HG03469 (cell line): ENCODE measurements around the gene PTMA.
"Not testable (repeated sequence)": the region's sequence is repeated elsewhere in the genome, so short reads cannot be mapped to it uniquely, and the experiment has no call there.

ENCODE experiments used
- ATAC-seq: cut with Tn5 transposase; IDR thresholded peaks from one replicate; pipeline ENCODE4 v1.9.1; 2021; ENCODE audit warnings: mild to moderate bottlenecking, moderate library complexity, moderate number of reproducible peaks; ENCODE audit not compliant: unreplicated experiment

The PTMA gene

DNA sequence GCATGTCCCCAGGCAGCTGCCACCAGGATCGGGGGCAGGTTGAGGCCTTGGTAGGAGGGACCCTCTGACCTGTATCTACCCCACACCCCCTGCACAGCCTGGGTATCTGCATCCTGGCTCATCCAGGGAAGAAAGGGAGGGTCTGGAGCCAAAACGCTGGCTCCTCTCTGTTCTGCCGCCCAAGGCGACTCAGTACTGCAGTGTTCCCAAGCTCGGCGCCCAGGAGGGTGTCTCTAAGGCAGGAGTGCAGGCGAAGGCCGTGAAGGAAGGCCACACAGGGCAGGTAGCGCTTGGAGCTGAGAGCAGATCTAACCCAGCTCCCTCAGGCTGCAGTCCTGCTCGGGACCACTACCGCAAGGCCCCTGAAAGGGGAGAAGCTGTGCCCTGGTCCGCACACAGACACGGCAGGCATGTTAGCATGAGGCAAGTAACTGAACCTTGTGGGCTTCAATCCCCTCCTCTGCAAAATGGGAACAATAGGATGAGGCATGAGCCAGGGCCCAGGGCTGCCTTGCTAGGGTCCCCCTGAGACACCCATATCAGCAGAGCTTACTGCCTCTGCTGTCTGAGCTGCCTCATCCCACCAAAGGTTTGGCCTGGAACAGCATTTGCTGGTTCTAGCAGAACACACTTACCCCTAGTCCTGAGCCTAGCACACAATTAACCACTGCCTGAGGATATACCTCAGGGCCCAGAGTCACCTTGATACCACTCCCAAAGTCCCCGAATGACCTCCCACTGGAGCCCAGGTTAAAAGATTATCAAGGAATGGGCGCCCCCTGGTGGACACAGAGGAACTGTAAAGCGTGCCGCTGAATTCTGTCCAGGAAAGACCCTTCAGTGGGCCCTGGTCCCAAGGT, 6.5 kb downstream of the PTMA start:
- ATAC-seq = no peak

DNA sequence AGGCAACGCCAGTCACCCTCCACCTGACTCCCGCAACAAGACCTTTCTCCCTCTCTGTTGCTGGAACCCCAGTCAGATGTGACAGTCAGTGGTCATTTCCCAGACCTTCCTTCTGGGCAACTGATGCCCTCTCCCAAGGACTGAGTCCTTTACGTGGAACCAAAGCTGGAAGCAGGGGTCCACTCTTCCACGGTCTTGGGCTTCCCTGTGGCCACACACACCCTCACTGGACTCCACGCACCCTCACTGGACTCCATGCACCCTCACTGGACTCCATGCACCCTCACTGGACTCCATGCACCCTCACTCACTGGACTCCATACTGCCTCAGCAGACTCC, 7.1 kb downstream of the PTMA start:
- ATAC-seq = no peak

DNA sequence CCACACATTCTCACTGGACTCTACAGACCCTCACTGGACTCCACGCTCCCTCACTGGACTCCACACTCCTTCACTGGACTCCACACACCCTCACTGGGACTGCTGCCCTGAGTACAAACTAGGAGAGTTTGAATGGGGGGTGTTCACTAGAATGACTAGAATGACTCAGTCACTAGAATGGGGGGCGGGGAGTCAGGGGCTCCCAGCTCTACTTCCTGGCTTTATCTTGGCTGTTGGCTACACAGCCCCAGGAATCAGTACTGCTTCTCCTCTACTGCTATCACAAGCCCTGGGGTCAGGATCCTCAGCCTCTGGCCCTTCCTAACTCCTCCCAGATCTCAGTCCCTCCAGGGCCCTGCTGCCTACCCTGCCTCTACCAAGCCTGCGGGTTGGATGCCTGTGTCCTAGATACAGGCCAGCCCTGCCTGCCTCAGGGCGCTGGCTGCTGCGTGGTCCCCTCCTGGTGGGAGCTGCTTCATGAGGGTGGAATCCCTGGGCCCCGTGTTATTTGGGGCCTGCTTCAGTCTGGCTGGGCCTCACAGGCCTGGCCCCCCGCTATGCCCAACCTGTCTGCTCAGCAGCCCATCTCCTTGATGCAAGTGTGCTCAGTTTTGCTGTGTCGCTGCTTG, 7.8 kb downstream of the PTMA start:
- no peak for ATAC-seq

DNA sequence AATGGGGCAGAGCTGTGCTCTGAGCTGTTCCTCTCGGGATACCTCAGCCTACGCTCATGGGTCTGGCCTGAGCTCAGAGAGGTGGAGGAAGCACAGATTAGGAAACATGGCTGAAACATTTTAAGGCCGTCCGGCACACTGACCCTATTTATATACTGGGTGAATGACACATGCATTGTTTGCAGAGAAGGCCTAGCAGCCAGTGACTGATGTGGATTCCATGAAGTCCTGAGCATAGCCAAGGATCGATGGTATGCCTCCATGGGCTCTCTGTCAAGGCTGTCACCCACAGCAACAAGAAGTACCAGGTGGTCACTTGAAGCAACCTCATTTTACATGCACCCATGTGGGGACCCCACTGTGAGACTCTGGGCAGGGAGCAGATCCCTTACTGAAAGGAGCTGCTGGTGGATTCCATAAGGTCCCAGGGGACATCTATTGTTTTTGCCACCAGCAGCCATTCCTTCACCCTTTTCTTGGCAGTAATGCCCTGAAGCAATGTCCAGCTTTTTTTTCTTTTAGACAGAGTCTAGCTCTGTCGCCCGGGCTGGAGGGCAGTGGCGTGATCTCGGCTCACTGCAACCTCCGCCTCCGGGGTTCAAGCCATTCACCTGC, 8.4 kb downstream of the PTMA start:
- ATAC-seq = no peak

DNA sequence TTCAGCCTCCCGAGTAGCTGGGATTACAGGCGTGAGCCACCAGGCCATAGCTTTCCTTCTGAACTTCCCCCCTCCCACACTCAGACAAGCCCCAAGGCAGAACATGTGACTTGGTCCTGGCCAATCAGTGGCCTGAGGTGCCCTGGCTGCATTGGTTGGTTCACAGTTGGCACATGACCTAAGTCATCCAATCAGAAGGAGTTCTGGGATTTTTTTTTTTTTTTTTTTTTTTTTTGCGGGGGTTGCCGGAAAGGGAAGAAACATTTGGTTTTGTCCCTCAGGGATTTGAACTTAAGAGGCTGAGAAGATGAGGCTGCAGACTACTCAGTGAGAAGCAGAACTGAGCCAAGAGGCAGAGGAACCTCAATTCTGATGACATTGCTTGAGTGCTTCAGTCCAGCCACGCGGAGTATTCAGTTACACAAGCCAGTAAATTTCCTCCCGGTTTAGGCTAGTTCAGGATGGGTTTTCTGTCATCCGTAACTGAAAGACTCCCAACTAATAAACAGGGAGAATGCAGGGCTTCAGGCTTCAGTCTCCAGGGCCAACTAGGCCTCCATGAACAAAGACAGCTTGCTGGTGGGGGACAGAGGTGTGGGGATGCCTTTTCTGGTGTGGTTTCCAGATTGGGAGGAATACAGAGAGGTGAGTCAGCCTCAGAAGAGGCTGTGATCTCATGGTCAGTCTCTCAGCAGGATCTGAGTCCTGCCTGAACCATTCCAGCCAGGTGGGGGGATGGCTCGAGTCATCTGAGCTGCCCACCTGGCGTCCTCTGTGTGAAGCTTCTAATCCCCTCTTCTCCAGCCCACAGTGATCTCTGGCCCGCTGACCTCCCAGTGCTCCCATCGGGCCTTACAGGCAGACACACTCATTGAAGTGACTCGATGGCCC, 9.2 kb downstream of the PTMA start:
- ATAC-seq = no peak

DNA sequence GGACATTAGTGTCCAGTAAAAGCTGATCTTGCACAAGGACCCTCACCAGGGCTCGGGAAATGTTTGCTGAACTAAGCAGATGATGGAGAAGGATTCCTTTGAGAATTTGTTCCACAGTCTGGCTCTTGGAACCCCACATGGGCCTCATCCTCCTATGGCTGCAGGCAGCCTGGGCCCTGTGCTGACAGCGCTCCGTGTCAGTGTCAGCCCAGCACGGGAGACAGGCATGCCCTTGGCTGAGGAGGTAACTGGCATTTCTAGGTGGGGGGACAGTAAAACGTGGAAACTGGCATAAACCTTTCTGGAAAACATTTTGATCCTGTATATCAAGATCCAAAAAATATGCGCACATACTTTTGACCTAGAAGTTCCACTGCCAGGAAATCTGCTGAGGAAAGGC, 10.5 kb downstream of the PTMA start:
- ATAC-seq = no peak

DNA sequence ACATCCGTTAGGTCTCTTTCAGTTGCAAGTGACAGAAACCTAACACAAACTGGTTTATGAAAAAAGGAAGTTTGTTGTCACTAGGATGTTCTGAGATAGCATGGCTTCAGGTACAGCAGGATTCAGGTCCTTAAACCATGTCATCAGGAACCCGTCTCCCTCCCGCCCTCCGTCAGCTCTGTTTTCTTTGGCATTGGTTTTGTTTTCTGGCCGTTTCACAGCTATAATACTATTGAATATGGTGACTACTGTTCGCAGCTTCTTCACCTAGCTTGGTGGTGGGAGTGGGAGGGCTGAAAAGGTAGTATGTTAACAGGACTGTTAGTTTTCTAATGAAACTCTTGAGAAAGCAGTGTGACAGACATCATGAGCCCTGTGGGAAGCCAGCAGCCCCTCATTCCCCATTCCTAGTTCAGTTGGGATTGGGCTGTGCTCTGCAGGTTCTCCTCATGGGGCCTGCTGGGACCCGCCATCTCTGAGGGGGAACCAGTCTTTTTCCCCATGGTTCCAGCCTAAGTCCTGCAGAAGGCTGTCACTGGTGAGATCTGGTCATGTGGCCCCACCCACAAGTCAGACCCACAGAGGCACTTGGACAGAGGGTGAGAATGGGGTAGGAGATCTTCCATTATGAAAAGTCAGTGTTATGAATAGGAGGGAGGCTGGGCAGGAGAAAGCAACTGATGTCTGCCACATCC, 12.1 kb downstream of the PTMA start:
- ATAC-seq = no peak

DNA sequence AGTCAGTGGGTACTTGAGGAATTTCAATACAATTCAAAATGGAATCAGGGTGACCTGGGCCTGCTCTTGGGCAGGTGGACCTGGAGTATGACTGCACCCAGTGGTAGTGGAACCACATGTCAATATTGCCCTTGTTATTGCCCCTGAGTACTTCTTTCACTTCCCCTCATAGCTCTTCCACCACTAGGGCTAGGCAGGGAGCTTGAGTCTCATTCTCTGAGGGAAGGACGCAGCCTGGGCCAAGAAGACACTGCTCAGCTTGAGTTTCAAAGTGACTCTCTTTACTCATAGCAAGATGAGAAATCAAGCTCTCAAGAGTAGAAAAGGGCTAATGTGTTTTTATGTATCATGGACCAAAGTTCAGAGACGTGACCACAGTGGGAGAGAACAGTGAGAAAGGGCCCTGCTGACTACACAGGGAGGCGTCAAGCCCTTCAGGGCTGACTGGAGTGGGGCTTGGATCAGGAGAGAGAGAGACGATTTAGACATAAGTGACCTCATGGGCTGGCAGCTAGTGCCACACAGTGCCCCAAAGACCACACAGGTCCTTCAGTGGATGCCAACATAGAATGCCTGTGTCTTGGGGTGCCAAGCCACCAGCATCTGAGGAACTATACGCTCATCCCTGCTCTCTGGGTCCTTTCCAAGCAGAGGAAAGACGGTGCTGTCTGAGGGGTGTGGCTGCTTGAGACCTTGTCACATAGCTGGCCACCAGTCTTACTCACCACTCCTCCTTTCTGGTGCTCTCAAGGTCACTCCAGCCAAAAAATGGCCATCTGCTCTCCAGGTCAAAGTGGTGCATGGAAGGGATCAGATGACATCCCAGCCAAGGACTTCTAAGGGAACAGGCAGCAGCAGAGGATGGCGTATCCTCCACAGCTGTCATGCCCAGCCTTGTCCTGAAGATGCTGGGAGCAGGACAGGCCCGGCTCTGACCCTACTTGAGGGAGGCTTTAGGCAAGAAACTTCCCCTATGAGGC, 13.0 kb downstream of the PTMA start:
- ATAC-seq = peak; percentile 66

DNA sequence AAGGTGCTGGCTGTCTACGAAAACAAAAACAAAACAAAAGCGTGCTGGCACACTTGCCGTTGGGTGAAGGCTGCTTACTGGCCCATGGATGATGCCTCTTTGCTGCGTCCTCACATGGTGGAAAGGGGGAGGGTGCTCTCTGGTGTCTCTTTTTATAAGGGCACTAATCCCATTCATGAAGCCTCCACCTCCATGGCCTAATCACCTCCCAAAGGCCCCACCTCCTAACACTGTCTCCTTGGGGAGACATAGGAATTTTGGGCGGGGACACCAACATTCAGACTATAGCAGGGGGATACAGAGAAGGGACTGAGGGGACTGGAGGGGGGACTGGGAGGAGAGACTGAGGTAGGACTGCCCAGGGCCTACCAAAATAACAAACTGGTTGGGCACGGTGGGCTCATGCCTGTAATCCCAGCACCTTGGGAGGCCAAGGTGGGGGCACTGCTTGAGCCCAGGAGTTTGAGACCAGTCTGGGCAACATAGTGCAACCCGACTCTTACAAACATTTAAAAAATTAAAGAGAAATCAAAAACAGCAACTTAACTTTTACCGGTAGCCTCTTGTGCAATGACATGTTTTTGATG, 14.5 kb downstream of the PTMA start:
- ATAC-seq = no peak

DNA sequence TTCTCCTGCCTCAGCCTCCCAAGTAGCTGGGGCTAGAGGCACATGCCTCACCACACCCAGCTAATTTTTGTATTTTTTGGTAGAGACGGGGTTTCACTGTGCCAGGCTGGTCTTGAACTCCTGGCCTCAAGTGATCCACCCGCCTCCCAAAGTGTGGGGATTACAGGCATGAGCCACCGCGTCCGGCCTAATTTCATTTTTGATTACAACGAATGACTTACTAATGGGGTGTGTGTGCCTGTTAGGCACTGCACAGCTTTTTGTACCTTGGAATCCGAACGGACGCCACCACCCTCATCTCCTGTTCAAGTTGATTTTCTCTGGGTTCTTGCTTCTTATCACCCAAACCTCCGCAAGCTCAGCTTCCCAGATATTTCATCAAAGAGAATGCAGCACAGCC, 17.2 kb downstream of the PTMA start:
- no peak for ATAC-seq

DNA sequence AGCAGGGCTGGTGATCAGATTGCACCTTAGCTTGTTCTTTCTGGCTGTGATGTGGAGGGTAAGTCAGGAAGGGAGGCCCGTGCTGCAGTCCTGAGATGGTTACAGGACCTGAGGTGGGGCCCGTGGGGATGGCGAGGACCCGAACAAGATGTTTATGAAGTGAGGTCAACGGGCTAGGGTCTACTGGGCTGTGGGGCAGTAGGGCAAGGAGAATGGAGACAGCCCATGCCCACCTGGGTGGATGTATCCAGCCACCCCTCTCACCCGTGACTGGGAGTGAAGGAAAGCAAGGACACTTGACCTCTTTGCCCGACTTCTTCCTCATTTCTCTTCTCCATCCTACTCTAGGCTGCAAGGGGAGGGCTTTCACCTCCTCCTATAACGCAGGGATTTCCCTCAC, 18.0 kb downstream of the PTMA start:
- ATAC-seq = no peak

DNA sequence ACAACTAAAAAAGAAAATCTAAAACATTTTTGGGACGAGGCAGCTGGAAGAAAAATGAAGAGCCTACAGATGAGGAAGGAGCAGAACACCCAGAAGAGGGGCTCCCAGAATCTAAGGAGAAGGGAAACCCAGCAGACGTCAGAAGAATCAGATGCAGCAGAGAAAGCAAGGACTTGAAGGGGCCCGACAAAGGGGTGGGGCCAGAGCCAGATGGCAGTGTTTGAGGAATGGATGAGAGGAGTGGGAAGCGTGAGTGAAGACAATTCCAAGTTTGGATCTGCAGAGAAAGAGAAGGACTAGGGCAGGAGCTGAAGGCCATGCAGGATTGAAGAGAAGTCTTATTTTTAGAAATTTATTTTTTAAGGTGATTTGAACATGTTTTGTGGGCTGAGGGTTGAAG, 19.3 kb downstream of the PTMA start:
- no peak for ATAC-seq

DNA sequence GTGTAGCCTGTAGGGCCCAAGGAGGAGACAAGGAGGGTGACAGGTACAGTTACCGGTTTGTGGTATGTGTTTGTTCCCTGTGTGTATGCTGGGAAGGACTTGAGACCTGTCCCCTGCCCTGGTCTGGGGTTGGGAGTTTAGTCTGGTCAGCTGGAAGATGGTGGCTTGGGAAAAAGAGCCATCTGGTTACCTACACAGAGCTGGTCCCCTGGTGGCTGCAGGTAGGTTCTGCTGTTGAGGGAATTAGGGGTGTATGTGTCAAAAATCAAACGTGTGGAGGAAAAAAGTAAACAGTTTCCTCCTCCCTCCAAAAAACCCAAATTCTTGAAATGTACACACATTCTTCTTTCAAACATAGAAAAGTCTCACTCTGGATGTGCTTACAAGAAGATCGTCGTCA, 24.3 kb downstream of the PTMA start:
- ATAC-seq = no peak

DNA sequence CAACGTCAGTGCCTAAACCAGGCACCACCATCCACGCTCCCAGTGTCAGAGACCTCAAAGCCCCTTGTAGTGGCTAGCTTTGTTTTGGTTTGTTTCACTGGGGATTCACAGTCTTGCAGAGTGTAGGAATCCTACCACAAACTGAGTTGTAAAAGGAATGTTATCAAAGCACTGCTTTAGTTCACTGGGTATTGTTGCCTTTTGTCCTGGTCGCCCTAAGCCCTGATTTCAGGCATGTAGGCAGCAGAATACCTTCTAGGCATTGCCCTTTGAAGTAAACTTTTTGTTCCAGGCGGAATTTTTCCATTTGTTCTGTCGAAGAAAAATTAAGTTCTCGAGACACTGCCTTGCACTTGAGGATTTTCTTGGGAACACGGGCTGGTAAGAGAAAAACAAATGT, 29.4 kb downstream of the PTMA start:
- no peak for ATAC-seq

DNA sequence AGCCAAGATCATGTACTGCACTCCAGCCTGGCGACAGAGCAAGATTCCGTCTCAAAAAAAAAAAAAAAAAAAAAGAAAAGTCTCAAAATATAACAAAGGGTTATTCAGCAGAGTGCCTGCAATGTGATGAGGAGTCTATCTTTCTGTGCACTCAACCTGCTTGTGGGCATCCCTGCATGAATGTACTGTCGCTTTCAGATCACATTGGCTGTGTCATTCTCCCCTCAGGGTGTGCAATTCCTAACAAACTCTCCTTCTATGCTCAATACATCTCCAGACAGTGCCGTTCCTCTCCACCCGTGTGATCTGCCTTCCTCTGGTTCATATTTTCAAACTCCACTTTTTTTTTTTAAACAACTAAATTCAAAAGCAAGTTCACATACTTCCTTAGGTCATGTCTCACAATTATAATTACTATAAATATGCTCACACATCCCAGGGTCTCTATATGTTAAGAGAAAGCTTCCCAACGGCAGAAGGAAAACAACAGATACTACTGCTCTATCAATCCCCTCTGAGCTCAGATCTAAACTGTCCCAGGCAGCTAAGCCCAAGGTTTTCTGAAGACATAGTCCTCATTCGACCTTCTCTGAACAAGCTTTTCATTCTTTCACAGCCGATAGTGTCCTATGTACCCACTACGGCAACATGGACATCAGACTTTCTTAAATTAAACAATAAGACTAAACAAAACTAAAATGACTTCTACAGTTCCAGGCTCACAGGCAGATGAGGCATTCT, 35.2 kb downstream of the PTMA start:
- ATAC-seq = no peak

DNA sequence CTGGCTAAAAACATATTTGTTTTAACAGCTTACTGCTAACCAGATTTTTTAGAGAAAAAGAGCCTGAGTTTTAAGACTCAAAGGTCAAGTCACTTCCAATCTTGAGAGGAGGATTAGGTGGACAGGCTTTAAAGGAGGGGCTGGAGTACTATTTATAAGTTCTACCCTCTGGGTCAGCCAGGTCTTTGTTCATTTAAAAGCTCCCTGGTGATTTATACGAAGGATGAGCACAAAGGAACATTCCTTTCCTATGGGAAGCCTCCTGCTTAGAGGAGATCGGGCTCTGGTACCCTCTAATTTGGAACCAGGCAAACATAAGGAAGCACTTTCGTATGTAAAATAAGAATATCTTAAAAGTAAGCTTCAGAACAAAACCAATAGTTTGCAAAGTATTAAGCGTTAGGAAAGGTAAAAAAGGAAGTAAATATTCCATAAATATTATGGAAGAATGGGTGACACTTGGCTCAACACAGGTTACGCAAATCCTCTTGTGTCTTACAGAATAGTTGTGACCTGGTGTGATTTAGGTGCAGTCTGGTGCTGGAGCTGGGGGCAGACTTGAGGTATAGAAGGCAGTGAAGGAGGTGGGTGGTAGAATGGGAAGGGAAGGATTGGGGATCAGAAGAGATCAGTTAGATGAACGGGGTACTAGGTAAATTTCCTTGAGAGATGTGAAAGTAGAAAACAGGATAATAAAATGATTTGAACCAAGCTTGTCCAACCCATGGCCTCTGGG, 37.1 kb downstream of the PTMA start:
- ATAC-seq = no peak

DNA sequence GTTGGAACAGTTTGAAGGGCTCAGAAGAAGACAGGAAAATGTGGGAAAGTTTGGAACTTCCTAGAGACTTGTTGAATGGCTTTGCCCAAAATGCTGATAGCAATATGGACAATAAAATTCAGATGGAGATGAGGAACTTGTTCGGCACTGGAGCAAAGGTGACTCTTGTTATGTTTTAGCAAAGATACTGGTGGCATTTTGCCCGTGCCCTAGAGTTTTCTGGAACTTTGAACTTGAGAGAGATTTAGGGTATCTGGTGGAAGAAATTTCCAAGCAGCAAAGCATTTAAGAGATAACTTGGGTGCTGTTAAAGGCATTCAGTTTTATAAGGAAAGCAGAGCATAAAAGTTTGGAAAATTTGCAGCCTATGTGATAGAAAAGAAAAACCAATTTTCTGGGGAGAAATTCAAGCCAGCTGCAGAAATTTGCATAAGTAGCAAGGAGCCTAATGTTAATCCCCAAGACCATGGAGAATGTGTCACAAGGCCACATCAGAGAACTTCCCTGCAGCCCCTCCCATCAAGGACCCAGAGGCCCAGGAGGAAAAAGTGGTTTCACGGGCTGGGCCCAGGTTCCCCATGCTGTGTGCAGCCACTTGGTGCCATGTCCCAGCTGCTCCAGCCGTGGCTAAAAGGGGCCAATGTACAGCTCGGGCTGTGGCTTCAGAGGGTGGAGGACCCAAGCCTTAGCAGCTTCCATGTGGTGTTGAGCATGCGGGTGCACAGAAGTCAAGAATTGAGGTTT, 40.0 kb downstream of the PTMA start:
- not testable (repeated sequence) for ATAC-seq
